ENCODE data around the gene PCSK5. TPM values are rescaled to one million over a fixed set of nuclear protein-coding genes. Genes with fewer than 3 reads are reported as not detected.

The PCSK5 gene
- total RNA-seq, 1 experiment from 2014 or later: 7.5 TPM

DNA sequence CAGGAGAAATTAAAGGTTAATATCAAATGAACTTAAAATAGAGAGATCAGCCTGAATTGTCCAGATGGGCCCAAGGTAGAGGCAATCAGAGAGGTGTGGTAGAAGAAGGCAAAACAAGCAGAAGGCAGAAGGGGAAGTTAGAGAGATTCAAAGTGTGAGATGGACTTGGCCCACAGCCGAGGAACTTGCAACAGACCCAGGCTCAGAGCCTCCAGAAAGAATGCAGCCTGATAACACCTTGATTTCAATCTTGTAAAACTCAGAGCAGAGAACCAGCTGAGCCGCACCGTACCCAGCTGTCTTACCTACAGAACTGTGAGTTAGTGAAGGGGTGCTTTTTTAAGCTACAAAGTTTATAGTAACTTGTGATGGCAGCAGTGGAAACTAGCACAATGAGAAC is 312.9 kb downstream of the PCSK5 start:
- no peak overlapping the region for H2AFZ ChIP-seq (ENCODE audit: low read length)
- no peaks in the 10 kb centered on the region for H3K9me3 ChIP-seq (ENCODE audit: control insufficient read depth, low read depth, low read length)
- Mint-ChIP-seq H3K27ac (no peak overlapping the region), H3K4me1 (peaks cover 11% of the 10 kb centered on the region in 2 experiments), H3K27me3 (ENCODE audit: low read depth) (no peaks in the 10 kb centered on the region), H3K36me3 (ENCODE audit: insufficient read depth in 1 of 3, low read depth in 3 of 3) (no peaks in the 10 kb centered on the region; a peak in 1 of 7 replicates), H3K9me3 (0 out of 5 replicates have a peak, but pooled peaks cover 0 to 2% of the 10 kb centered on the region in 2 experiments), H3K4me3 (no peak overlapping the region)
- no peak overlapping the region for H2BK20ac ChIP-seq (ENCODE audit: low read depth, low read length, poor library complexity, severe bottlenecking)
- no peak overlapping the region for H2BK120ac ChIP-seq (ENCODE audit: low read depth, low read length, poor library complexity, severe bottlenecking)
- no peak overlapping the region for H4K91ac ChIP-seq (ENCODE audit: insufficient read length, low read depth, low read length)
- no peak overlapping the region for H3K4me2 ChIP-seq (ENCODE audit: insufficient read depth, insufficient read length, low read length)
- H3K18ac ChIP-seq (ENCODE audit: insufficient read length, low read depth, low read length): no peak overlapping the region
- H3K4ac ChIP-seq (ENCODE audit: low read depth, low read length): no peak overlapping the region
- no peaks in the 10 kb centered on the region; the same call in 1 of the 2 replicates for H3K4me1 ChIP-seq (ENCODE audit: insufficient read depth, low read length)
- no peak overlapping the region for H2AK5ac ChIP-seq (ENCODE audit: insufficient read length, low read length)
- DNase-seq: no peak
- TF ChIP-seq, protein P1, sequence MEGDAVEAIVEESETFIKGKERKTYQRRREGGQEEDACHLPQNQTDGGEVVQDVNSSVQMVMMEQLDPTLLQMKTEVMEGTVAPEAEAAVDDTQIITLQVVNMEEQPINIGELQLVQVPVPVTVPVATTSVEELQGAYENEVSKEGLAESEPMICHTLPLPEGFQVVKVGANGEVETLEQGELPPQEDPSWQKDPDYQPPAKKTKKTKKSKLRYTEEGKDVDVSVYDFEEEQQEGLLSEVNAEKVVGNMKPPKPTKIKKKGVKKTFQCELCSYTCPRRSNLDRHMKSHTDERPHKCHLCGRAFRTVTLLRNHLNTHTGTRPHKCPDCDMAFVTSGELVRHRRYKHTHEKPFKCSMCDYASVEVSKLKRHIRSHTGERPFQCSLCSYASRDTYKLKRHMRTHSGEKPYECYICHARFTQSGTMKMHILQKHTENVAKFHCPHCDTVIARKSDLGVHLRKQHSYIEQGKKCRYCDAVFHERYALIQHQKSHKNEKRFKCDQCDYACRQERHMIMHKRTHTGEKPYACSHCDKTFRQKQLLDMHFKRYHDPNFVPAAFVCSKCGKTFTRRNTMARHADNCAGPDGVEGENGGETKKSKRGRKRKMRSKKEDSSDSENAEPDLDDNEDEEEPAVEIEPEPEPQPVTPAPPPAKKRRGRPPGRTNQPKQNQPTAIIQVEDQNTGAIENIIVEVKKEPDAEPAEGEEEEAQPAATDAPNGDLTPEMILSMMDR (conservative IDR thresholded peaks at IDR 0.05): no peak
- WGBS (ENCODE audit: extremely low coverage, insufficient read length, low lambda C conversion rate): no CpG with 5 or more reads among the region's 3 CpGs
- no peaks in the 10 kb centered on the region for H3K79me2 ChIP-seq (ENCODE audit: insufficient read depth, low read length)
- H2BK5ac ChIP-seq (ENCODE audit: insufficient read length, low read length): no peak overlapping the region
- no peak overlapping the region for H3T11ph ChIP-seq (ENCODE audit: low read length)
- no peaks in the 10 kb centered on the region for H3K79me1 ChIP-seq (ENCODE audit: insufficient read depth, low read depth, low read length, poor library complexity, severe bottlenecking)
- H3K23me2 ChIP-seq (ENCODE audit: insufficient read length, low read depth, low read length, poor library complexity, severe bottlenecking): no peaks in the 10 kb centered on the region
- H3K9ac ChIP-seq (ENCODE audit: extremely low read depth, insufficient read length, low read length): no peak overlapping the region
- no peak overlapping the region for H3K56ac ChIP-seq (ENCODE audit: insufficient read length, low read depth, low read length)
- no peak overlapping the region for H3K27ac ChIP-seq (ENCODE audit: insufficient read length, low read depth, low read length)
- no peak overlapping the region for H4K5ac ChIP-seq (ENCODE audit: insufficient read length, low read depth, low read length)
- H4K8ac ChIP-seq (replicated peaks; ENCODE audit: insufficient read length, low read depth, low read length): no peak overlapping the region
- no peak overlapping the region for H2BK12ac ChIP-seq (ENCODE audit: insufficient read length, low read depth, low read length)
- no peaks in the 10 kb centered on the region for H3K27me3 ChIP-seq (ENCODE audit: insufficient read depth, low read length)
- no peak overlapping the region for H3K14ac ChIP-seq (ENCODE audit: insufficient read depth, low read length)
- no peaks in the 10 kb centered on the region for H4K20me1 ChIP-seq (ENCODE audit: control insufficient read depth, insufficient read depth, insufficient read length)
- H3K23ac ChIP-seq (ENCODE audit: insufficient read length, low read depth, low read length): no peak overlapping the region
- H2BK15ac ChIP-seq (ENCODE audit: low read depth, low read length): no peak overlapping the region

Measured in H9 (cell line).